ENCODE results near the gene PDZD8.

- TF ChIP-seq GATA3 (IDR thresholded peaks at IDR 0.05; ENCODE audit: low read depth, low read length) (no peak), GATA2 (IDR thresholded peaks at IDR 0.05; ENCODE audit: low read depth, low read length) (no peak)
Observed at GRCh38 chr10:117351558-117351957, 23.7 kb downstream of the PDZD8 start.
